DOHH2 (cell line): Measurements from ENCODE around the gene CCDC78.

Source experiments
- EZH2phosphoT487 ChIP-seq: fragments of 200-600 bp; sonication (generic); IDR thresholded peaks from 2 replicates; pipeline ENCODE4 v1.6.1; 2017; ENCODE audit warnings: borderline replicate concordance, mild to moderate bottlenecking, antibody characterized with exemption, low read length, moderate library complexity, mixed read lengths
- TF ChIP-seq, protein P1 (sequence below): fragments of 200-600 bp; sonication (generic); IDR thresholded peaks from one replicate; pipeline ENCODE4 v1.5.1; 2014; ENCODE audit warnings: antibody characterized with exemption, mild to moderate bottlenecking, low read depth, low read length; ENCODE audit not compliant: poor library complexity, severe bottlenecking

DNA sequence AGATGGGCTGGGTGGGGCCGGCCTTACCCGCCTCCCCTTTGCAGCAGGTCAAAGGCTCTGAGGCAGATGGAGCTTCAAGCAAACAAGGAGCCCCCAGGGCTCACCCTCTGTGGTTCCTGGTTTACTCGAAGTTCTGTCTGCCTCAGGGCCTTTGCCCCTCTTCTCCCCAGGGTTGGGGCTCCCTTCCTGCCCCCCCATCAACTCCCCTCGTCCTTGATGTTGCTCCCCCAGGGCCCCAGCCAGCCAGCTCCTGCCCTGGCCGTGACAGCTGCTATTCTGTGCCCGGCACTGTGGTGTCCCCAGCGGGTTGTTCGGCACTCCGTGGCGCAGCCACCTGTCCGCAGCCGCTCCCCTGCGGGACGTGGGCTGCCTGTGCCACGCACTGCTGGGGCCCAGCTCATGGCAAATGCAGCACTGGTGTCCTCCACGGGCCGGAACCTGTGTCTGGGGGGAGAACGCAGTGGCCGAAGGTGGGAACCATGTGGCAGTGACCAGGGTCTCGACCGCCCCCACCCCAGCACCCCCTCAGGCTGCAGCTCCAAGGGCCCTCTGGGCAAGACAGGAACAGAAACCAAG is 15.7 kb downstream of the CCDC78 start:
- TF ChIP-seq, protein P1, sequence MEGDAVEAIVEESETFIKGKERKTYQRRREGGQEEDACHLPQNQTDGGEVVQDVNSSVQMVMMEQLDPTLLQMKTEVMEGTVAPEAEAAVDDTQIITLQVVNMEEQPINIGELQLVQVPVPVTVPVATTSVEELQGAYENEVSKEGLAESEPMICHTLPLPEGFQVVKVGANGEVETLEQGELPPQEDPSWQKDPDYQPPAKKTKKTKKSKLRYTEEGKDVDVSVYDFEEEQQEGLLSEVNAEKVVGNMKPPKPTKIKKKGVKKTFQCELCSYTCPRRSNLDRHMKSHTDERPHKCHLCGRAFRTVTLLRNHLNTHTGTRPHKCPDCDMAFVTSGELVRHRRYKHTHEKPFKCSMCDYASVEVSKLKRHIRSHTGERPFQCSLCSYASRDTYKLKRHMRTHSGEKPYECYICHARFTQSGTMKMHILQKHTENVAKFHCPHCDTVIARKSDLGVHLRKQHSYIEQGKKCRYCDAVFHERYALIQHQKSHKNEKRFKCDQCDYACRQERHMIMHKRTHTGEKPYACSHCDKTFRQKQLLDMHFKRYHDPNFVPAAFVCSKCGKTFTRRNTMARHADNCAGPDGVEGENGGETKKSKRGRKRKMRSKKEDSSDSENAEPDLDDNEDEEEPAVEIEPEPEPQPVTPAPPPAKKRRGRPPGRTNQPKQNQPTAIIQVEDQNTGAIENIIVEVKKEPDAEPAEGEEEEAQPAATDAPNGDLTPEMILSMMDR, result no peak
- TF ChIP-seq EZH2phosphoT487, result no peak
